KOPT-K1 (cell line): ENCODE measurements around the gene PON3.

Experiments used
- H3K27ac ChIP-seq: fragments of 200-600 bp; sonication (generic); 2 replicates; pipeline ENCODE4 v1.5.1; 2016; ENCODE audit warnings: antibody characterized with exemption, mild to moderate bottlenecking, low read depth, low read length; ENCODE audit not compliant: poor library complexity, severe bottlenecking
- H3K36me3 ChIP-seq: fragments of 200-600 bp; sonication (generic); 2 replicates; pipeline ENCODE4 v1.5.1; 2017; ENCODE audit warnings: antibody characterized with exemption, mild to moderate bottlenecking, low read length, moderate library complexity; ENCODE audit not compliant: insufficient read depth
- H3K9me3 ChIP-seq: fragments of 200-600 bp; sonication (generic); 2 replicates; pipeline ENCODE4 v1.5.1; 2017; ENCODE audit warnings: antibody characterized with exemption, low read length, mild to moderate bottlenecking; ENCODE audit not compliant: insufficient read depth, poor library complexity, severe bottlenecking

PON3 gene

GRCh38 chr7:95335093-95335492 is 61.1 kb downstream of the PON3 start:
- no peaks in the 10 kb centered on the region for H3K36me3 ChIP-seq
- H3K27ac ChIP-seq: no peak overlapping the region
- H3K9me3 ChIP-seq: no peaks in the 10 kb centered on the region

GRCh38 chr7:95334447-95334846 is 61.7 kb downstream of the PON3 start:
- no peaks in the 10 kb centered on the region for H3K36me3 ChIP-seq
- no peaks in the 10 kb centered on the region for H3K9me3 ChIP-seq
- no peak overlapping the region for H3K27ac ChIP-seq

- peaks cover 8% of the 10 kb centered on the region for H3K9me3 ChIP-seq
- H3K36me3 ChIP-seq: no peaks in the 10 kb centered on the region
- peak overlapping the region; percentile 70 for H3K27ac ChIP-seq
Observed at GRCh38 chr7:95330961-95331337, 65.2 kb downstream of the PON3 start.

- H3K9me3 ChIP-seq: peaks cover 8% of the 10 kb centered on the region
- peak overlapping the region; percentile 70 for H3K27ac ChIP-seq
- H3K36me3 ChIP-seq: no peaks in the 10 kb centered on the region
Observed at GRCh38 chr7:95330204-95330960, 65.8 kb downstream of the PON3 start.

- Histone ChIP-seq H3K36me3 (no peaks in the 10 kb centered on the region), H3K27ac (no peak overlapping the region), H3K9me3 (peaks cover 8% of the 10 kb centered on the region)
Observed at GRCh38 chr7:95327356-95327755, 68.8 kb downstream of the PON3 start.

- Histone ChIP-seq H3K9me3 (peaks cover 8% of the 10 kb centered on the region), H3K36me3 (no peaks in the 10 kb centered on the region), H3K27ac (peak within 1 kb of the TSS; percentile 52)
Observed at GRCh38 chr7:95324431-95324830, 71.7 kb downstream of the PON3 start, which contains the start of gene PON1. Gene PON1, minus strand, starts transcription at chr7:95324532. Its CDS starts 57 bp downstream, at chr7:95324475.

- peak overlapping the region; percentile 52 for H3K27ac ChIP-seq
- H3K9me3 ChIP-seq: peaks cover 8% of the 10 kb centered on the region
- no peaks in the 10 kb centered on the region for H3K36me3 ChIP-seq
Observed at GRCh38 chr7:95323410-95324129, 72.6 kb downstream of the PON3 start.

- H3K27ac ChIP-seq: no peak overlapping the region
- peaks cover 8% of the 10 kb centered on the region for H3K9me3 ChIP-seq
Observed at GRCh38 chr7:95322854-95323253, 73.3 kb downstream of the PON3 start.

GRCh38 chr7:95322396-95322795 is 73.8 kb downstream of the PON3 start:
- H3K27ac ChIP-seq: no peak overlapping the region
- H3K36me3 ChIP-seq: no peaks in the 10 kb centered on the region
- H3K9me3 ChIP-seq: peaks cover 8% of the 10 kb centered on the region

More at GRCh38 chr7:95322854-95323253, 73.3 kb downstream of the PON3 start:
- no peaks in the 10 kb centered on the region for H3K36me3 ChIP-seq

GRCh38 chr7:95321720-95322119 is 74.5 kb downstream of the PON3 start:
- Histone ChIP-seq H3K9me3 (peaks cover 5% of the 10 kb centered on the region), H3K36me3 (no peaks in the 10 kb centered on the region), H3K27ac (no peak overlapping the region)

- Histone ChIP-seq H3K9me3 (no peaks in the 10 kb centered on the region), H3K27ac (no peak overlapping the region), H3K36me3 (no peaks in the 10 kb centered on the region)
Observed at GRCh38 chr7:95320651-95321050, 75.5 kb downstream of the PON3 start.

GRCh38 chr7:95319570-95319969 is 76.6 kb downstream of the PON3 start:
- Histone ChIP-seq H3K27ac (no peak overlapping the region), H3K36me3 (no peaks in the 10 kb centered on the region), H3K9me3 (no peaks in the 10 kb centered on the region)

GRCh38 chr7:95318501-95319100 is 77.6 kb downstream of the PON3 start:
- Histone ChIP-seq H3K9me3 (no peaks in the 10 kb centered on the region), H3K36me3 (no peaks in the 10 kb centered on the region), H3K27ac (no peak overlapping the region)

- no peaks in the 10 kb centered on the region for H3K9me3 ChIP-seq
- H3K36me3 ChIP-seq: no peaks in the 10 kb centered on the region
- H3K27ac ChIP-seq: no peak overlapping the region
Observed at GRCh38 chr7:95317966-95318365, 78.2 kb downstream of the PON3 start.

GRCh38 chr7:95317546-95317945 is 78.6 kb downstream of the PON3 start:
- Histone ChIP-seq H3K9me3 (no peaks in the 10 kb centered on the region), H3K36me3 (no peaks in the 10 kb centered on the region), H3K27ac (no peak overlapping the region)
